Hepatocyte (in vitro differentiated cells): Measurements from ENCODE around the gene GSAP.

Source experiments
- CTCF ChIP-seq: fragments of 200-600 bp; sonication (generic); IDR thresholded peaks from 2 replicates; pipeline ENCODE4 v1.5.1; 2016; ENCODE audit warnings: antibody characterized with exemption, mild to moderate bottlenecking; ENCODE audit not compliant: poor library complexity
- EZH2 ChIP-seq: fragments of 200-600 bp; sonication (generic); IDR thresholded peaks from 2 replicates; pipeline ENCODE4 v1.6.1; 2016; ENCODE audit warnings: antibody characterized with exemption, mild to moderate bottlenecking, borderline replicate concordance

- no peak for TF ChIP-seq CTCF
- TF ChIP-seq EZH2, result no peak
These were observed 2.2 kb downstream of the GSAP start for GRCh38 chr7:77413861-77414424.
